ENCODE results near the gene C19orf33.

Gene C19orf33

GRCh38 chr19:38280030-38280921, 23.8 kb upstream of the C19orf33 start:
- DNase-seq (ENCODE audit: low read depth, low spot score) = no peak
- no peak for TF ChIP-seq CTCF (IDR thresholded peaks at IDR 0.05; ENCODE audit: low read depth, low read length)
- in situ Hi-C loops (cut with HindIII; ENCODE audit: low sequenced_read_pairs) = no loop called here

GRCh38 chr19:38281811-38282566, 22.1 kb upstream of the C19orf33 start:
- DNase-seq (ENCODE audit: low read depth, low spot score) = no peak
- in situ Hi-C loops (cut with HindIII; ENCODE audit: low sequenced_read_pairs) = no loop called here
- H3K4me3 ChIP-seq (ENCODE audit: low read depth, low read length) = no peak overlapping the region
- TF ChIP-seq CTCF (IDR thresholded peaks at IDR 0.05; ENCODE audit: low read depth, low read length) = no peak

More at GRCh38 chr19:38280030-38280921, 23.8 kb upstream of the C19orf33 start:
- no peak overlapping the region for H3K4me3 ChIP-seq (ENCODE audit: low read depth, low read length)

- in situ Hi-C loops (cut with HindIII; ENCODE audit: low sequenced_read_pairs) = no loop called here
- no peak for DNase-seq (ENCODE audit: low read depth, low spot score)
- H3K4me3 ChIP-seq (ENCODE audit: low read depth, low read length) = no peak overlapping the region
- no peak for TF ChIP-seq CTCF (IDR thresholded peaks at IDR 0.05; ENCODE audit: low read depth, low read length)
These were observed 20.8 kb upstream of the C19orf33 start for GRCh38 chr19:38283271-38283670.

GRCh38 chr19:38284422-38284821, 19.6 kb upstream of the C19orf33 start:
- in situ Hi-C loops (cut with HindIII; ENCODE audit: low sequenced_read_pairs) = no loop called here
- no peak for TF ChIP-seq CTCF (IDR thresholded peaks at IDR 0.05; ENCODE audit: low read depth, low read length)
- DNase-seq (ENCODE audit: low read depth, low spot score) = no peak
- H3K4me3 ChIP-seq (ENCODE audit: low read depth, low read length) = no peak overlapping the region

- DNase-seq (ENCODE audit: low read depth, low spot score) = no peak
- no peak for TF ChIP-seq CTCF (IDR thresholded peaks at IDR 0.05; ENCODE audit: low read depth, low read length)
- in situ Hi-C loops (cut with HindIII; ENCODE audit: low sequenced_read_pairs) = no loop called here
- H3K4me3 ChIP-seq (ENCODE audit: low read depth, low read length) = no peak overlapping the region
These were observed 18.5 kb upstream of the C19orf33 start for GRCh38 chr19:38285567-38285966.

- in situ Hi-C loops (cut with HindIII; ENCODE audit: low sequenced_read_pairs) = no loop called here
- H3K4me3 ChIP-seq (ENCODE audit: low read depth, low read length) = no peak overlapping the region
- TF ChIP-seq CTCF (IDR thresholded peaks at IDR 0.05; ENCODE audit: low read depth, low read length) = no peak
- DNase-seq (ENCODE audit: low read depth, low spot score) = no peak
These were observed 16.4 kb upstream of the C19orf33 start for GRCh38 chr19:38287604-38288003.
